ENCODE measurements around the gene RRP15. TPM values are rescaled to one million over a fixed set of nuclear protein-coding genes. Genes with fewer than 3 reads are reported as not detected.

Gene RRP15
- total RNA-seq, 1 donor from 2014 or later, result 3.7 TPM

DNA sequence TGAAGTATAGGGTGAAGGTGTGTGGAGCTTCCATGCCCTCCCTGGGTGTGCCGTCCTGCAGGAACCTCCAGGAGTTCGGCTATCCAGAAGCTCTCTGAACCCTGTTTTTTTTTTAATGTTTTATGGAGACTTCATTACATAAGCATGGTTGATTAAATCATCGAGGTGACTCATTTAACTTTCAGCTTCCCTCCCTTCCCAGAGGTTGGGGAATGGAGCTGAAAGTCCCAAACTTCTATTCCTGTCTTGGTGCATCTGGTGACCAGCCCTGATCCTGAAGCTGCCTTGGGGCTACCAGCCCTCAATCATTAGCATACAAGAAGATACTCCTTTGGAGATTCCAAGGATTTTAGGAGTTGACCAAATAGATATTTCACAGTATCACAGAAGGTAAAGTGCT lies 9.5 kb downstream of the RRP15 start:
- H3K27me3 ChIP-seq, result no peaks in the 10 kb centered on the region
- intact Hi-C loops (cut with DNase I), result no loop called here
- no peaks in the 10 kb centered on the region for H3K4me1 ChIP-seq
- no peak overlapping the region for H3K27ac ChIP-seq
- H3K4me3 ChIP-seq, result no peak overlapping the region
- no peaks in the 10 kb centered on the region for H3K9me3 ChIP-seq
- H3K36me3 ChIP-seq, result no peaks in the 10 kb centered on the region
- TF ChIP-seq, protein P1, sequence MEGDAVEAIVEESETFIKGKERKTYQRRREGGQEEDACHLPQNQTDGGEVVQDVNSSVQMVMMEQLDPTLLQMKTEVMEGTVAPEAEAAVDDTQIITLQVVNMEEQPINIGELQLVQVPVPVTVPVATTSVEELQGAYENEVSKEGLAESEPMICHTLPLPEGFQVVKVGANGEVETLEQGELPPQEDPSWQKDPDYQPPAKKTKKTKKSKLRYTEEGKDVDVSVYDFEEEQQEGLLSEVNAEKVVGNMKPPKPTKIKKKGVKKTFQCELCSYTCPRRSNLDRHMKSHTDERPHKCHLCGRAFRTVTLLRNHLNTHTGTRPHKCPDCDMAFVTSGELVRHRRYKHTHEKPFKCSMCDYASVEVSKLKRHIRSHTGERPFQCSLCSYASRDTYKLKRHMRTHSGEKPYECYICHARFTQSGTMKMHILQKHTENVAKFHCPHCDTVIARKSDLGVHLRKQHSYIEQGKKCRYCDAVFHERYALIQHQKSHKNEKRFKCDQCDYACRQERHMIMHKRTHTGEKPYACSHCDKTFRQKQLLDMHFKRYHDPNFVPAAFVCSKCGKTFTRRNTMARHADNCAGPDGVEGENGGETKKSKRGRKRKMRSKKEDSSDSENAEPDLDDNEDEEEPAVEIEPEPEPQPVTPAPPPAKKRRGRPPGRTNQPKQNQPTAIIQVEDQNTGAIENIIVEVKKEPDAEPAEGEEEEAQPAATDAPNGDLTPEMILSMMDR (IDR thresholded peaks at IDR 0.05), result no peak
- TF ChIP-seq POLR2A (IDR thresholded peaks at IDR 0.05), result no peak
- no peak for TF ChIP-seq POLR2AphosphoS5 (IDR thresholded peaks at IDR 0.05; ENCODE audit: insufficient read depth in 1 of 2, low read depth in 1 of 2)
- DNase-seq (ENCODE audit: extremely low spot score in 2 of 2), result no peak

DNA sequence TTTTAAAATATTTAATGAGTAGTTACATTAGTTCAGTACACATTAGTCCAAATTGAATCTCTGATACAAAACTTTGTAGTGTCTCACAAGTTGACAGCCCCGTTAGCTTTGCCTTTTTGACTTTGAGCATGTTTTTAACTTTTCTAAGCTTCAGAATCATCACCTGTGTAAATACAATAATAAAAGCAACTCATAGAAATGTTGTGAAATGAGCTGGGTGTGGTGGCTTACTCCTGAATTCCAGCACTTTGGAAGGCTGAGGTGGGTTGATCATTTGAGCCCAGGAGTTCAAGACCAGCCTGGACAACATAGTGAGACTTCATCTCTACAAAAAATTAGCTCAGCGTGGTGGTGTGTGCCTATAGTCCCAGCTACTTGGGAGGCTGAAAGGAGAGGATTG lies 11.1 kb downstream of the RRP15 start:
- intact Hi-C loops (cut with DNase I), result no loop called here
- H3K27me3 ChIP-seq, result no peaks in the 10 kb centered on the region

DNA sequence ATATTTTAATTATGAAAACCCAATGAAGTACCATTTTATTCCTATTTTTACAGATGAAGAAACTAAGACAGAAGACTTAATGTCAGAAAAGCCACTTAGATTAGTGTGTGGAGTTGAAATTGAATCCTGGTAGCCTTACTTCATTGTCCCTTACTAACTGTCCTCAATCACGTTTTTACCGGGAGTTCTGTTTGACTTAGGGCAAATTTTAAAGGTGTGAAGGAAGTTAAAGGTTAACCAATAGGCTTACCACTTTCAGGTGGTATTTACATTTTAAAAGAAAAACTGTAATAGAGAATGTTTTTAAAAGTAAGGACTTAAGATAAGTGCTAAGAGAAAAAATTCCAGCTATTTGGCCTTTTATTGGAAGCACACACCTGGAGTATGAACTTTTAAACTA lies 12.4 kb downstream of the RRP15 start:
- intact Hi-C loops (cut with DNase I), result no loop called here
- H3K27me3 ChIP-seq, result no peaks in the 10 kb centered on the region
- no peaks in the 10 kb centered on the region for H3K36me3 ChIP-seq
- H3K4me3 ChIP-seq, result no peak overlapping the region
- no peak overlapping the region for H3K27ac ChIP-seq
- no peak for DNase-seq (ENCODE audit: extremely low spot score in 2 of 2)
- TF ChIP-seq POLR2A (IDR thresholded peaks at IDR 0.05) (no peak), POLR2AphosphoS5 (IDR thresholded peaks at IDR 0.05; ENCODE audit: insufficient read depth in 1 of 2, low read depth in 1 of 2) (no peak)
- TF ChIP-seq, protein P1 (IDR thresholded peaks at IDR 0.05), result no peak
- H3K9me3 ChIP-seq, result no peaks in the 10 kb centered on the region
- peaks cover 6% of the 10 kb centered on the region for H3K4me1 ChIP-seq

More for the DNA sequence above, 11.1 kb downstream of the RRP15 start:
- Histone ChIP-seq H3K4me3 (no peak overlapping the region), H3K27ac (no peak overlapping the region), H3K36me3 (no peaks in the 10 kb centered on the region), H3K4me1 (no peaks in the 10 kb centered on the region), H3K9me3 (no peaks in the 10 kb centered on the region)
- no peak for TF ChIP-seq POLR2AphosphoS5 (IDR thresholded peaks at IDR 0.05; ENCODE audit: insufficient read depth in 1 of 2, low read depth in 1 of 2)
- no peak for TF ChIP-seq POLR2A (IDR thresholded peaks at IDR 0.05)
- TF ChIP-seq, protein P1 (IDR thresholded peaks at IDR 0.05), result no peak
- no peak for DNase-seq (ENCODE audit: extremely low spot score in 2 of 2)

DNA sequence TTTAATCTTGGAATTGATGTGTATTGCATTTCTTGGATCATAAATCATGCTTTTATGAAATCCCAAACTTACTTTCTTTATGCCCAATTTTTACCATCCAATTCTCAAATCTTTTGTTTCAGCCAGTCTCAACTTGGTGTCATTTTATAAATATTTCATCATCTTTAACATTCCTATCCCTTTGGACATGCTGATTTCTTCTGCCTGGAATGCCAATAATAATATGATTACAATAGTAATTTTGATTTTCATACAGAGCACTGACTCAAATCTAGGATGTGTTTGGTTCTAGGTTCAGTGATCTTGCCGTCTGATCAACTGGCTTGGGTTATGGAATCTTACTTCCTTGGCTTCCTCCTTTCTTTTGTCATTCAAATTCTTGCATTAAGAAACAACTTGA lies 12.8 kb downstream of the RRP15 start:
- no peaks in the 10 kb centered on the region for H3K27me3 ChIP-seq
- DNase-seq (ENCODE audit: extremely low spot score in 2 of 2), result no peak
- peaks cover 6% of the 10 kb centered on the region for H3K4me1 ChIP-seq
- intact Hi-C loops (cut with DNase I), result no loop called here
- TF ChIP-seq, protein P1 (IDR thresholded peaks at IDR 0.05), result no peak
- TF ChIP-seq POLR2A (IDR thresholded peaks at IDR 0.05), result no peak
- TF ChIP-seq POLR2AphosphoS5 (IDR thresholded peaks at IDR 0.05; ENCODE audit: insufficient read depth in 1 of 2, low read depth in 1 of 2), result no peak
- no peaks in the 10 kb centered on the region for H3K36me3 ChIP-seq
- no peak overlapping the region for H3K4me3 ChIP-seq
- H3K9me3 ChIP-seq, result no peaks in the 10 kb centered on the region
- no peak overlapping the region for H3K27ac ChIP-seq

DNA sequence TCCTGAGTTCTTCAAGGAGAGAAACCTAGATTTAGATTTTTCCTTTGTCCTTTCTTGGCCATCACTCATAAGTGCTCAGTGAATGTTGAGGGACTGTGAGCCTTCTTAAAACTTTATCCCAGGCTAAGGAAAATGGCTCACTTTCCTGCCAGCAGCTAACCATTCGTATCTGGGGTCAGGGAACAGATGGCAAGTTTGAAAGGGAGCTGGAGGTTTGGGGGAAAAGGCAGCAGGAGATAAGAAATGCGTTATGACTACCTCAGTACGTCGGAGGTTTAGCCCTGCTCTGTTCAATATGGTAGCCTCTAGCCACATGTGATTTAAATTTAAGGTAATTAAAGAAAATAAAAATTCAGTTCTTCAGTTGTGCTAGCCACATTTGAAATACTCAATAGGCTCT lies 13.3 kb downstream of the RRP15 start:
- Histone ChIP-seq H3K27ac (no peak overlapping the region), H3K4me1 (peaks cover 6% of the 10 kb centered on the region), H3K9me3 (no peaks in the 10 kb centered on the region), H3K27me3 (no peaks in the 10 kb centered on the region), H3K36me3 (no peaks in the 10 kb centered on the region), H3K4me3 (no peak overlapping the region)
- intact Hi-C loops (cut with DNase I), result no loop called here
- TF ChIP-seq, protein P1 (IDR thresholded peaks at IDR 0.05), result no peak
- no peak for TF ChIP-seq POLR2AphosphoS5 (IDR thresholded peaks at IDR 0.05; ENCODE audit: insufficient read depth in 1 of 2, low read depth in 1 of 2)
- TF ChIP-seq POLR2A (IDR thresholded peaks at IDR 0.05), result no peak
- no peak for DNase-seq (ENCODE audit: extremely low spot score in 2 of 2)

Data from vagina (tissue), 2 donors.